GM10266 (cell line): ENCODE results near the gene SRBD1.

ENCODE experiments used
- DNase-seq: peaks from one replicate; pipeline ENCODE4 v3.0.0; 2012; ENCODE audit errors: extremely low spot score
- CTCF ChIP-seq: IDR thresholded peaks from 2 replicates; pipeline ENCODE4 v1.5.1; 2012; ENCODE audit warnings: mild to moderate bottlenecking, low read depth; ENCODE audit not compliant: control insufficient read depth, insufficient read depth; ENCODE audit errors: missing control alignments

SRBD1 gene

GRCh38 chr2:45344071-45344470 lies 267.0 kb downstream of the SRBD1 start:
- TF ChIP-seq CTCF, result no peak
- DNase-seq, result no peak

- DNase-seq, result no peak
- no peak for TF ChIP-seq CTCF
Observed at GRCh38 chr2:45343251-45344017, 267.6 kb downstream of the SRBD1 start.

DNA sequence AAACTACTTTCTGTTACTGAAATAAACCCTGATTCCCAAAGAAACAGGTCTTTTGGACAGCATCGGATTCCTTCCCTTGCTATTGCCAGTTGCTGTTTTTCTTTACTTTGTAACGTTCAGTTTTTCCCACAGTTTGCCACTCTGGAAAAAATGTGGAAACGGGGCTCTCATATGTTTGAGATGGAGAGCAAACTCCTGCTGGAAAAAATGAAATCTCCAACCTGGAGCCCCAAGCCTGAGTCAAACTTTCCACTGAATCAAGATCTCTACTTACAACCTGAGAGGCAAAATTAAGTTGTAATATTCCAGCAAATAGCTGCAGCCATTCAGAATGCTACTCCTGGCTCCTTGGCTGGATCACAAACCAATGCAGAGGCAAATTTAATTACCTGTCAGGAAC lies 270.7 kb downstream of the SRBD1 start:
- TF ChIP-seq CTCF, result no peak
- no peak for DNase-seq

GRCh38 chr2:45339253-45339652 lies 271.8 kb downstream of the SRBD1 start:
- DNase-seq, result no peak
- no peak for TF ChIP-seq CTCF
